ENCODE results near the gene KLF7. TPM values are rescaled to one million over a fixed set of nuclear protein-coding genes. Genes with fewer than 3 reads are reported as not detected.

KLF7 gene
- polyA plus RNA-seq, 1 donor from 2014 or later: 31.5 TPM

DNA sequence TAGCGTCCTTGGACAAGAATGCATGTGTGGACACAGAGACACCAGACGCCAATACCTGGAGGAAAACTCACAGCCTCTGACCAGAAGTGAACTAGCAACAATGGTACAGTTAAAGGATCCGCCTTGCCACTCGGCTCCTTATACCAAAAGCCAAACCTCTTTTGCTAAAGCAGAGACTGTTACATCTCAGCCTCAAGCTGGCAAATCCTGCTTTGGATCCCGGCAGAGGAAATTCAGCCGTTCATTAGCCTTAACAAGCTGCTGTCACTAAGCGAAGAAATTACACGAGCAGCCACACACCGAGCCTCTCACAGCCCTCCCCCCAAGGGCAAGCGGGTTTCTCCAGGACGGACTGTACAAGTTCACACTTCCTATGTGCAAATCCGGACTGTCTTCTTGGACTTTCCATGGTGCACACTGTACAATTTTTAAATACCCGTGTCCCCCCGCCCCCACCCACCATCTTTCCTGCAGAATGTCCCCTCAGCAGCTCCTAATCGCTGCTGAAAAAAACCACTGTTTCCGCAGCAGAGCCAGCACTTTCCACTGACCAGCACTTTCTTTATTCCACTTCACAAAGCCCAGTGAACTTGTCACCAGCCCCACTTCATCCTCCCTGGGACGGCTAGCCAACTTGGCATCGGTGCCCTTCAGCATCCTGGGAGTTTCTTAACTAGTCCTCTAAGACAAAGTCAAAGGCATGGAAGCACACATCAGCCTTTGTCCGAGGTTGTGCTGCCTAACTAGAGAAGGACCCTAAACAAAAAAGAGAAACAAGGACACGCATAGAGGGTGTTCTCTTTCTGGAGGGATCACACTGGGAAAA, 1.5 kb downstream of the KLF7 start:
- Histone ChIP-seq H3K4me3 (ENCODE audit: low read length) (peak overlapping the region; percentile 77), H3K9ac (ENCODE audit: low read length) (peak overlapping the region; percentile 100), H3K27ac (ENCODE audit: low read length) (peak overlapping the region; percentile 100), H2AFZ (ENCODE audit: low read depth, low read length) (no peak overlapping the region), H3F3A (ENCODE audit: insufficient read depth, low read length, poor library complexity, severe bottlenecking) (peaks cover 31% of the 10 kb centered on the region), H3K4me2 (ENCODE audit: low read length) (peak overlapping the region; percentile 98), H3K27me3 (ENCODE audit: insufficient read depth, low read depth, low read length) (no peaks in the 10 kb centered on the region), H3K9me3 (ENCODE audit: low read length) (no peaks in the 10 kb centered on the region), H4K20me1 (ENCODE audit: insufficient read depth) (peaks cover 15% of the 10 kb centered on the region), H3K36me3 (ENCODE audit: insufficient read depth, low read length) (no peaks in the 10 kb centered on the region), H3K79me2 (replicated peaks; ENCODE audit: insufficient read depth, low read length) (peaks cover 76% of the 10 kb centered on the region), H3K9me2 (ENCODE audit: insufficient read depth, low read length) (no peaks in the 10 kb centered on the region)
- TF ChIP-seq EP300 (conservative IDR thresholded peaks at IDR 0.05; ENCODE audit: poor library complexity, severe bottlenecking) (no peak), EZH2 (IDR thresholded peaks at IDR 0.05; ENCODE audit: borderline replicate concordance, insufficient read depth, low read length, poor library complexity, severe bottlenecking) (no peak), REST (IDR thresholded peaks at IDR 0.05; ENCODE audit: borderline replicate concordance) (peak; percentile 64), MXI1 (conservative IDR thresholded peaks at IDR 0.05; ENCODE audit: poor library complexity, severe bottlenecking) (peak; percentile 44), TAF1 (IDR thresholded peaks at IDR 0.05; ENCODE audit: low read depth) (peak; percentile 84), RAD21 (conservative IDR thresholded peaks at IDR 0.05) (peak; percentile 51), SMC3 (conservative IDR thresholded peaks at IDR 0.05; ENCODE audit: poor library complexity) (peak; percentile 59), POLR2AphosphoS5 (IDR thresholded peaks at IDR 0.05) (peak; percentile 60)
- TF ChIP-seq, protein P1, sequence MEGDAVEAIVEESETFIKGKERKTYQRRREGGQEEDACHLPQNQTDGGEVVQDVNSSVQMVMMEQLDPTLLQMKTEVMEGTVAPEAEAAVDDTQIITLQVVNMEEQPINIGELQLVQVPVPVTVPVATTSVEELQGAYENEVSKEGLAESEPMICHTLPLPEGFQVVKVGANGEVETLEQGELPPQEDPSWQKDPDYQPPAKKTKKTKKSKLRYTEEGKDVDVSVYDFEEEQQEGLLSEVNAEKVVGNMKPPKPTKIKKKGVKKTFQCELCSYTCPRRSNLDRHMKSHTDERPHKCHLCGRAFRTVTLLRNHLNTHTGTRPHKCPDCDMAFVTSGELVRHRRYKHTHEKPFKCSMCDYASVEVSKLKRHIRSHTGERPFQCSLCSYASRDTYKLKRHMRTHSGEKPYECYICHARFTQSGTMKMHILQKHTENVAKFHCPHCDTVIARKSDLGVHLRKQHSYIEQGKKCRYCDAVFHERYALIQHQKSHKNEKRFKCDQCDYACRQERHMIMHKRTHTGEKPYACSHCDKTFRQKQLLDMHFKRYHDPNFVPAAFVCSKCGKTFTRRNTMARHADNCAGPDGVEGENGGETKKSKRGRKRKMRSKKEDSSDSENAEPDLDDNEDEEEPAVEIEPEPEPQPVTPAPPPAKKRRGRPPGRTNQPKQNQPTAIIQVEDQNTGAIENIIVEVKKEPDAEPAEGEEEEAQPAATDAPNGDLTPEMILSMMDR (IDR thresholded peaks at IDR 0.05; ENCODE audit: poor library complexity, severe bottlenecking): no peak

DNA sequence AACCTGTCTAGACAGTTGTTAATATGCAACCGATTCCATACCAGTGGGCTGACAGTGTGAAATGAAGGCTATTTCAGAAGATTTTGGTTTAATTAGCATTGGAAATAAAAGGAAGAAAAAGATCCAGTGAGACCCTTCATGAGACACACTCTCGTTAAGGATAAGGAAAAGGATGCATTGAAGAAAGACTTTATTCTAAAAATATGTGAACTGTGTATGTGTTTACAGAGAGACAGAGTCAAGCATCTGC, 2.1 kb downstream of the KLF7 start:
- Histone ChIP-seq H3K79me2 (replicated peaks; ENCODE audit: insufficient read depth, low read length) (peaks cover 81% of the 10 kb centered on the region), H3K9ac (ENCODE audit: low read length) (peak overlapping the region; percentile 100)

More for the DNA sequence above, 2.1 kb downstream of the KLF7 start:
- H3K27ac ChIP-seq (ENCODE audit: low read length): peak overlapping the region; percentile 100
- H3K9me3 ChIP-seq (ENCODE audit: low read length): no peaks in the 10 kb centered on the region
- peaks cover 31% of the 10 kb centered on the region for H3F3A ChIP-seq (ENCODE audit: insufficient read depth, low read length, poor library complexity, severe bottlenecking)
- peaks cover 16% of the 10 kb centered on the region for H4K20me1 ChIP-seq (ENCODE audit: insufficient read depth)
- H3K4me2 ChIP-seq (ENCODE audit: low read length): peak overlapping the region; percentile 98
- TF ChIP-seq, protein P1 (IDR thresholded peaks at IDR 0.05; ENCODE audit: poor library complexity, severe bottlenecking): no peak
- TF ChIP-seq REST (IDR thresholded peaks at IDR 0.05; ENCODE audit: borderline replicate concordance) (peak; percentile 19), MXI1 (conservative IDR thresholded peaks at IDR 0.05; ENCODE audit: poor library complexity, severe bottlenecking) (no peak)
- H3K4me3 ChIP-seq (ENCODE audit: low read length): peak overlapping the region; percentile 77
- H3K27me3 ChIP-seq (ENCODE audit: insufficient read depth, low read depth, low read length): no peaks in the 10 kb centered on the region
- no peaks in the 10 kb centered on the region for H3K36me3 ChIP-seq (ENCODE audit: insufficient read depth, low read length)
- no peak overlapping the region for H2AFZ ChIP-seq (ENCODE audit: low read depth, low read length)
- no peaks in the 10 kb centered on the region for H3K9me2 ChIP-seq (ENCODE audit: insufficient read depth, low read length)
